NOMO-1 treated with dmso at 0.1 percent for 144 hours (cell line): ENCODE results near the gene SNAI3.

ENCODE experiments used
- DNase-seq: peaks from one replicate; lab custom pipeline; 2025; ENCODE audit not compliant: unreplicated experiment; lab: John Stamatoyannopoulos, UW

SNAI3 gene

DNA sequence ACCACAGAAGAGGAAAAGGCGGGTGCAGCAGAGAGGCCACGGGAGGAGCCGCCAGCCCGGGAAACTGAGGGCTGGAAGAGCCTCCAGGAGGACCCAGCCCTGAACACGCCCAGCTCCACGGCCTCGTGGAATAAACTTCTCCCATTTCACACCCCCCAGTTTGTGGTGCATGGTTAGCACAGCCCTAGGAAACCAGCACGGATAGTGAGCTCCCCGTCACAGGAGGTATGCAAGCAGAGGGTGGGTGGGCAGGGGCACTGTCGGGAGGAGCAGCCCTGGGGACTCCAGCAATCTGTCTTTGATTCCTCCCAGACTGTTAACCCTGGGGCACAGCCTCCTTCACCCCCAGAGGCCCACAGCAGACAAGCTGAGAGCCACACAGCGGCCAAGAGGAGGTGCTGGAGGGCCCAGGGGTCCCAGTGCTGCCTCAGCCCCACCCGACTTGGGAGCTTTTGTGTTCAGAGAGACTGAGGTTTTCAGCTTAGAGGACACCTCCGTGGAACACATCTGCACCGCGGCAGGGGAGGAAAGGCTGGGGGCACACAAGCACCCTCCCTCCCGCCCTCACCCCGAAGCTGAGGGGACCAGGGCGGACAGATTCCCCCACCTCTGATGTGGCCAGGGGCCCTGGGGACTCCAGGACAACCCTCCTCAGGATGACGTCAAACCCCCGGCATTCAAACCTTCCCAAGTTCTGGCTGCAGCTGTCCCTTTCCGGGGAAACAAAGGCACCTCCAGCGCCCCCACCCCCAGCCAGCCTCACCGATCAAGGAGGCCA is 49.6 kb downstream of the SNAI3 start:
- DNase-seq: no peak

- DNase-seq: no peak
Observed at GRCh38 chr16:88635671-88636319, 50.5 kb downstream of the SNAI3 start.

GRCh38 chr16:88634994-88635670 is 51.2 kb downstream of the SNAI3 start:
- DNase-seq: no peak

- no peak for DNase-seq
Observed at GRCh38 chr16:88634141-88634993, 51.9 kb downstream of the SNAI3 start.

GRCh38 chr16:88633684-88634140 is 52.6 kb downstream of the SNAI3 start:
- no peak for DNase-seq

DNA sequence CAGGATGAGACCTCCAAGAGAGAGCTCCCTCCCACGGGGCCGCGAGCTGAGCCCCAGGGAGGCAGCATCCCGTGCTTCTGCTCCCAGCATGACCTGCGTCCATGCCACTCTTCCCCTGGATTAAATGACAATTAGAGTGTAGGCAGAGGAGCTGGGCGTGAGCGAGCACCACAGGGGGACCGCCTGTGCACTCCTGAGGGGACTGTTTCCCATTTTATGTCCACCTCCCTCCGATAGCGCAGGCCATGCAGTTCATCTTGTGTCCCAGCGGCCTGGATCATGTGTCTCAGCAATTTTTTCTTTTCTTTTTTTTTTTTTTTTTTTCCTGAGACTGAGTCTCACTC is 53.7 kb downstream of the SNAI3 start:
- DNase-seq: no peak

DNA sequence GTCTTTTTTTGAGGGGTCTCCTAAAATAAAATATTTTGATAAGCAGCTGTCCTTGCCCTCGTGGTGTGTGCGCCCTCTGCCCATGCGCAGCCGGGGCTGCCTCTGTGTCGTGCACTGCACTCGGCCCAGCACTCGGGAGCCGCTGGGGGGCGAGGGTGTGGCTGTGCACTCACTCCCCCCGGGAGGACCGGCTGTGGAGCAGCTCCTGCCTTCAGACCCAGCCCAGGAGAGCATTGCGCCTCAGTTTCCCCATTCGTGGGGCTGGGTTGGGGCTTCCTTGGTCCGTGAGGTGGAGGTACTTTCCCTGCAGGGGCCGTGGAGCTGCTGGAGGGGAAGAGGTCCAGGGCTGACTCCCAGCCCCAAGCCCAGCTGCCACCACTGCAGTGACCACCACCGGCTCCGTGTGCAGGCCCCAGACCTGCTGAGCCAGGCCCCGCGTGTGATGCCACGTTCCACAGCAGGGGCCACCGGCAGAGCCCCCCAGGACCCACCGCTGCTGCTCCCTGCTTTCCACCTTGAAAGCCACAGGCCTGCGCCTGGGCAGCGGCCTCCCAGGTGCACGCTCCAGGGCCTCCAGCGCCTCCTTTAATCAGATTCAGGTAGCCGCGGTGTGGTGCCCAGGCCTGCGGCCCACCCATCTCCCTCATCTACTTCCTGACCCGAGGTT is 54.3 kb downstream of the SNAI3 start:
- DNase-seq: no peak

- DNase-seq: no peak
Observed at GRCh38 chr16:88631384-88631783, 54.9 kb downstream of the SNAI3 start.

DNA sequence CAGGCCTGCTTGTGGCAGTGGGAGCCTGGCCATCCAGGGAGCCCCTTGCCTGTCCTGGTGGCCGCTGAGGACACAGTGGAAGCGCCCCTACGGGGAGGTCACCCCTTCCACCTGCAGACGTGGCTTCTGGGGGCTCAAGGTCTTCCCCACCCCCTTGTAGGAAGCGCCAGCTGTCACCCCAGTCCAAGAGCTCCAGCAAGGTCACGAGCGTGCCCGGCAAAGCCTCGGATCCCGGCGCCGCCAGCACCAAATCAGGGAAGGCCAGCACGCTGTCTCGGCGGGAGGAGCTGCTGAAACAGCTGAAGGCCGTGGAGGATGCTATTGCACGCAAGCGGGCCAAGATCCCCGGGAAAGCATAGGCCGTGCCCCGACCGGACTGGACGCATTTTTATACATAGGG is 55.4 kb downstream of the SNAI3 start:
- DNase-seq: no peak

- no peak for DNase-seq
Observed at GRCh38 chr16:88630433-88630832, 55.9 kb downstream of the SNAI3 start.

DNA sequence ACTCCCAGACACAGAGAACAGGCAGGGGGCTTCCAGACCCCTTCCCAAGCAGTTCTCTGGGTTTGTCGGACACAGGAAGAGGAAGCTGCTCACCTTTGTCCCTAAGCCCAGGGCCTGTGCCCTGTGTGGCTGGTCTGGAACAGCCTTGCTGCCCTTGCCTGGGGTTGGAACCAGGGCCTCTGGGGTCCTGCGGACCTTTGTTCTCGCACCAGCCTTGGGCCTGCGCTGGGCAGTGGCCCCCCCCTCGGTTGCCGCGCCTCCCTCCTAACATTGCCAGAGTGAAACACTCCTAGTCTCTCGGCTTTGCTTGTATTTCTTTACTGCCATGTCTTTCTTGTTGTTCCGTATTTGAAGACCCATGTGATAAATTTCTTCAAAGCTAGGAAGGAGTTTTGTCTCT is 56.5 kb downstream of the SNAI3 start:
- no peak for DNase-seq

GRCh38 chr16:88628512-88628974 is 57.8 kb downstream of the SNAI3 start:
- DNase-seq: no peak
